ENCODE results near the gene RPS6KA2.
"Not testable (repeated sequence)": the region's sequence is repeated elsewhere in the genome, so short reads cannot be mapped to it uniquely, and the experiment has no call there.

Gene RPS6KA2

DNA sequence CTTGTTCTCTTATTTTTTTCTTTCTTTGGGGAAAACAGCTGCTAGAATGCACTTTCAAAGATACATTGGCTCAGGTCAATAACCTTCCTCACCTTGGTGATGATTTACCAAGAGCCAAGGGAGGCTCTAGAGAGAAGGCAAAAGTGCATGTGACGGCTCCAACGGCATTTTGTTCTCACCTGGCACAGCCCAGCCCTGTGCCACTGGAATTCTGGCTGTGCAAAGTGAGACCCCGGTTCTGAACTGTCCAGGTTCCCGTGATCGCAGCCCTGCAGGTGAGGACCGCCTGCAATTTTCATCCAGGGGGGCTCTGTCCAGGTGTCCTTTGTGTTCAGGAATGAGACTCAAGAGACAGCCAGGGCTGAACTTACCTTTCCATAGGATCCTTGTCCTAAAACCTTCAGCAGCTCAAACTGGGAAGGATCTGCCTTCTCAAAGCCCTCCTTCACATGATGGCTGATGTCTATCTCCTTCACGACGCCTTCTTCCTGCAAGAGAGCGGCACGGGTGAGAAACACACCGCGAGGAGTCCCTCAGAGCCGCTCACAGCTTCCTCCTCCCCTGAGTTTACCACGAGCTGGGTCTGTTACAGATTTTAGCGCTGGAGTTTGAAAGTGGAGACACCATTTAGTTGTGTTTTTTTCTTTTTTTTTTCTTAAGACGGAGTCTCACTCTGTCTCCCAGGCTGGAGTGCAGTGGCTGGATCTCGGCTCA lies 88.6 kb downstream of the RPS6KA2 start:
- no peak for DNase-seq (ENCODE audit: extremely low read depth in 1 of 2, low read depth in 1 of 2)

DNA sequence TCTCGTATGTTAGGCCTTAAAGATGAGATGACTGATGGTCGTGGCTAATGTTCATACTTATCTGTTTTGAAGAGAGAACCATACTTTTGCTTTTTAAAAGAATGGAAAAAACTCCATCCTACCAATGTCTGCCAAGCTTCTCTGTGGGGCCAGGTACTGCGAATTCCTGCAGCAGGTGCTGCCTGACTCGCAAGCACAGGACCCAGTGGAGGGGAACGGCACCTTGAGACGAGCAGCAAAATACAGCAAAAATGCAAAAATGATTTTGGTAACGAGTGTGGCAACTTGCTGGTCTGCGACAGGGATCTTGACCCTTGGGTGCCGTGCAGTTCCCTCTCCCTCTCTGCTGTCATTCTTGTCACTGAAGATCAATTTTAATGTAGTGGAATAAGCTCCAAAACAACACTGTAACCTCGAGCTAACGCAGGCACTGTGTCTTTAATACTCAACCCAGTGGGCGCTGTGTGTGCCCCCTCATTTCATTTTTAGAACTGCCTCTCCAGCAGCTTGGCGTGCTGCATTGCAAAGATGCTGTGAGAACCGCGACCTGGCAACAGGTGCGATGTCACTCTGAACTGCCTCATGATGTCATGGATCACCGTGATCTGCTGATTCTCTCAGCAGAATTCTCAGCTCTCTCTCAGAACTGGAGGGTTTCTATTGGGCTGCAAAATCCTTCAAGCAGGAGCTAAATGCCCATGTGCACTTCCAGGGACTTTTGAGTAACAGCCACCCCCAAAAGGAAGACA lies 92.2 kb downstream of the RPS6KA2 start:
- DNase-seq (ENCODE audit: extremely low read depth in 1 of 2, low read depth in 1 of 2): no peak

GRCh38 chr6:166533205-166533824 lies 93.7 kb downstream of the RPS6KA2 start:
- DNase-seq (ENCODE audit: extremely low read depth in 1 of 2, low read depth in 1 of 2): no peak

DNA sequence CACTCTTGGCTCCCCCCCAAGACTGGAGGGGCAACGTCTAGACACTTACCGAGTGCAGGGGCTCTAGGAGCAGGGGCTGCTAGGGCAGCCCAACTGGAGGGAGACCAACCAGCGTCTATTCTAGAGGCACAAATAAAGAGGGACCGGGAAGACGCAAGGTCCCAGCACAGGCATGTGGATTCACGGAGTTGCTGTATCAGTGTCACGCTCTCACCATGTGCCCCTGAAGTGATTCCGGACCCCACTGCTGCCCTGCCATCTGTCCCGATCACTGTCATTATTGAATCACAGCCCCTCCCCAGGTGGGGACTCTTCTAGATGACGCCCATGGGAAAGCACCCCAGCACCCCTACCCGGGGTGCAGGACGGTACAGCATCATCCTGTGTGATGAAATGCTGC lies 94.7 kb downstream of the RPS6KA2 start:
- no peak for DNase-seq (ENCODE audit: extremely low read depth in 1 of 2, low read depth in 1 of 2)

DNA sequence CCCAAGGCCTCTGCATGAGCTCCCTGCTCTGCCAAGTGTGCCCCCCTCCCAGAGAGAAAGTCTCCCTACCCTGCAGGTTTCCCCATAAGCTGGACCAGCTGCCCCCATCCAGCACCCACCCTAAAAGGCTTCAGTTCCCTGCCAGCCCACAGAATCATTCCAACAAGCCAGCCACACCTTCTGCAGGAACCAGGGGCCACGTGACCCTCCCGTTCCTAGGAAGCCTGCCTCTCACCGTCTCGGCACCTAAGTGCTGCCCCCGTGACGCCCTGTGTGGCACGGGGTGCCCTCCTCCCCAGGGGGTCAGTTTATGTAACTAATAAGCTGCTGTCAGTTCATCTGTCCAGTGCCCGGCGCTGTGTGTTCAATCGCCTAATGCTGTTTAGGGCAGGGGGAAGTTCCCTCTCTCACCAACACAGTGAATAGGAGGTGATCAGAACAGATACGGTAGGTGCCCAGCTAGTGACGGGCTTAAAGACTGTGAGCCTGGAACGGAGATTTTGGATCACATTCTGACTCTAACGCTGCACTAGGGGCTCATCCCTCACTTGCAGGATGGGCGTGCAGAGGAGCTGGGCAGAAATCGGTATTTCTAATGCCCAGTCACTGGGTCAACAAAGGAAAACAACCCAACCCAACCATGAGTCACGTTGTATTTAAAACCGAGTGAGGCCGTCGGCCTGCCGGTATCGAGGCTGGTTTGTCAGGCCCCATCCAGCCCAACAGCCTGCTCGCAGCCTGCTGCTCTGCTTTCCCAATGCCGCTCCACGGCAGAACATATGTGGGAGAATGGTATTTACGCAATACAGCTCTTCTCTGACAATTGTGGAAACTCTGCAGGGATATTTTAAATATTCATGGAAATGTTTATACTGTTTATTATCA lies 96.6 kb downstream of the RPS6KA2 start:
- no peak for DNase-seq (ENCODE audit: extremely low read depth in 1 of 2, low read depth in 1 of 2)

GRCh38 chr6:166529586-166529985 lies 97.5 kb downstream of the RPS6KA2 start:
- DNase-seq (ENCODE audit: extremely low read depth in 1 of 2, low read depth in 1 of 2): no peak

- DNase-seq (ENCODE audit: extremely low read depth in 1 of 2, low read depth in 1 of 2): not testable (repeated sequence)
Measured at GRCh38 chr6:166529058-166529457, 98.0 kb downstream of the RPS6KA2 start.

DNA sequence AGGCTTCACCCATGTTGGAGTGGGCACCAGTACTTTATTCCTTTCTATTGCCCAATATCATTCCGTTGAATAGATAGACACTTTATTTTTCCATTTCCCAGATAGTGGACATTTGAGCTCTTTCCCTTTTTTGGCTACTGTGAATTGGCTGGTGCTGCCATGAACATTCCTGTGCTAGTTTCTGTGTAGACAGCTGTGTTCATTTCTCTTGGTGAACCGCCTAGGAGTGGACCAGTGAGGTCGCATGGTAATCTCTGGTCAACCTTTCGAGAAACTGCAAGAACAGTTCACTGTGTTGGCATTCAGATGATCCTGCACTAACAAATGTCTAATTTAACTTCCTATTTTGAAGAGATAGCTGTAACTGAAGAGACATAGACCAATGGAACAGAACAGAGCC lies 99.2 kb downstream of the RPS6KA2 start:
- DNase-seq (ENCODE audit: extremely low read depth in 1 of 2, low read depth in 1 of 2): no peak

DNA sequence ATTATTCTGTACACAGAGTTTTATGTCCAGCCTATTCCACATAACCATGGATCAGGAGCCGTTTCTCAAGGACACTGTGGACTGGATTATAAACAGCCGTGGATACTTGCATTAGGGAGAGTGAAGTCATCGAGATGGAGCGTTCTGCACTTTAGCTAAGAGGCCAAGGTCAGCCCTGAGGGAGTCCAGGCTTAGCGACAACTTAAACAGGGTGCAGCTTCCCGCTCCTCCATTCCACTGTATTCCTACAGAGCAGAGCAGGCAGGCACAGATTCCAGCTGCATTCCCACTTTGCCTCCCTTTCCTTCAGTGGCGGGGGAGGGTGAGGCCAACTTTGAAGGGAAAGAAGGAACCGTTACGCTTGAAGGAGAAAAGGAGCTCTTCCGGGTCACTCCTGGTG lies 100.1 kb downstream of the RPS6KA2 start:
- no peak for DNase-seq (ENCODE audit: extremely low read depth in 1 of 2, low read depth in 1 of 2)

DNA sequence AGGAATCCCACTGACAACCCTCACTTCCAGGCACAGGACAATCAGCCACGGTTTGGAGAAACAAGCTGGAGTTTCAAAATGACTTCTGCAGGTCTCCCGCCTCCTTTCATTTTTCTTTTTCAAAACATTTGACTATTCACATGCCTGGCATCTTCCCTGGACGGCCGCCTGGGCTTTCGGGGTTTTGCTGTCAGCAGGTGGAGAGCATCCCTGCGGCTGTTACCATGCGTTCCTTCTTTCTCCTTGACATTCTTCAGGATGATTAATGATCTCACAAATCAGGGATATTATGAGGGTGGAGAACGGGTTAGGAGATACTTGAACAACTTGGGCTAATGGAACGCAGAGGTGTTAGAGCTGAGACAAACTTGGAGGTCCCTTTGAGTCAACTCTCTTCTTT lies 101.5 kb downstream of the RPS6KA2 start:
- DNase-seq (ENCODE audit: extremely low read depth in 1 of 2, low read depth in 1 of 2): no peak

GRCh38 chr6:166523782-166524559 lies 103.1 kb downstream of the RPS6KA2 start:
- no peak for DNase-seq (ENCODE audit: extremely low read depth in 1 of 2, low read depth in 1 of 2)

GRCh38 chr6:166520905-166521834 lies 105.9 kb downstream of the RPS6KA2 start:
- no peak for DNase-seq (ENCODE audit: extremely low read depth in 1 of 2, low read depth in 1 of 2)

GRCh38 chr6:166516251-166516884 lies 110.7 kb downstream of the RPS6KA2 start:
- DNase-seq (ENCODE audit: extremely low read depth in 1 of 2, low read depth in 1 of 2): no peak

GRCh38 chr6:166515072-166515810 lies 111.8 kb downstream of the RPS6KA2 start:
- peak in 1 of 2 donors; percentile 25 for DNase-seq (ENCODE audit: extremely low read depth in 1 of 2, low read depth in 1 of 2)

- no peak for DNase-seq (ENCODE audit: extremely low read depth in 1 of 2, low read depth in 1 of 2)
Measured at GRCh38 chr6:166514196-166514595, 112.9 kb downstream of the RPS6KA2 start.

DNA sequence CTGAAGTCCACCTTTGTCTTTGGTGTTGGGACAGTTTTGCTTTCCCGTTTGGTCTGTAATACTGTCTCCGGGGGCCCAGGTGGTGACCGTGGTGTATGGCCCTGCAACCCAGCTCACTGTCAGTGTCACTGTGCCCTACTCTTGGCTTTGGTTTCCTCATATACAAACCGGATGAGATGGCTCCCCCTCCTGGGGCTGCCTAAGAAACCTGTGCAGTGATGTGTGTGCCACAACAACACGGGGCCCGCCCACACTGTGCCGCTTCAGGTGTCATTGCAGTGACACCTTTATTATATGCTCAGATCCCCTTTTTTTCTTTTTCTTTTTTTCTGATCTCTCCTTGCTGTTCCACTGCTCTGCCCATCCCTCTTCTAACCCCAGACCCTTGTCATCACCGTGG lies 114.5 kb downstream of the RPS6KA2 start:
- DNase-seq (ENCODE audit: extremely low read depth in 1 of 2, low read depth in 1 of 2): no peak

GRCh38 chr6:166511316-166511715 lies 115.7 kb downstream of the RPS6KA2 start:
- no peak for DNase-seq (ENCODE audit: extremely low read depth in 1 of 2, low read depth in 1 of 2)

DNA sequence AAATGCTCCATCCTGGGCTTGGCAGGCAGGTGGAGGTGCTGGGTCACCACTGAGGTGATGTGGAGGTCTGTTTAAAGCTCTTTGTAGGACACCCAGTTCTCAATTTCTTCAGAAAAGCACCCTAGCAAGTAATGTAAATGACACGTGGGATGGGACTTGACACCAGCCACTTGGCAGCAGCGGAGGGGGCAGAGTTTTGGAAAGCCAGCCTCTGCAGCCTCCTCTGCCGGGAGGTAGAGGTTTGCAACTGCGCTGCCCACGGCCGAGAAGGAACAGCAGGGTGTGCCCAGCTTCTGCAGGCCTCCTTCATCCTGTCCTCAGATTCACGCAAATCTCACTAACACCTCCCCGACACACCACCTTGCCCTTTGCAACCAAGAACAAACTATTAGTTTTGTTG lies 117.9 kb downstream of the RPS6KA2 start:
- DNase-seq (ENCODE audit: extremely low read depth in 1 of 2, low read depth in 1 of 2): no peak

All from activated CD8-positive, alpha-beta memory T cell treated with anti-CD3 and anti-CD28 coated beads for 1 hour (primary cell).